ENCODE measurements around the gene STK10. TPM values are rescaled to one million over a fixed set of nuclear protein-coding genes. Genes with fewer than 3 reads are reported as not detected.

STK10 gene
- total RNA-seq, 4 donors from 2014 or later, result 3.3 to 24.6 (median 13.4) TPM

GRCh38 chr5:172109749-172110148, 78.3 kb downstream of the STK10 start:
- no peaks in the 10 kb centered on the region for H3K9me3 ChIP-seq
- intact Hi-C loops (cut with DNase I; ENCODE audit: low total_unique reads), result loop anchor here (5.0 kb wide), 1 partner anchor 78 kb away; the partner anchor contains the start of gene STK10
- no peak for DNase-seq
- H3K36me3 ChIP-seq, result no peaks in the 10 kb centered on the region
- no peak overlapping the region for H3K27ac ChIP-seq
- H3K4me1 ChIP-seq, result no peaks in the 10 kb centered on the region
- H3K4me3 ChIP-seq, result no peak overlapping the region
- no peak for TF ChIP-seq CTCF (IDR thresholded peaks at IDR 0.05)
- no peak for TF ChIP-seq POLR2A (IDR thresholded peaks at IDR 0.05)
- no peaks in the 10 kb centered on the region for H3K27me3 ChIP-seq

GRCh38 chr5:172107571-172107970, 80.5 kb downstream of the STK10 start:
- no peak for DNase-seq
- intact Hi-C loops (cut with DNase I; ENCODE audit: low total_unique reads), result loop anchor here (5.0 kb wide), 1 partner anchor 80 kb away; the partner anchor contains the start of gene STK10
- H3K27ac ChIP-seq, result no peak overlapping the region
- TF ChIP-seq CTCF (IDR thresholded peaks at IDR 0.05) (no peak), POLR2A (IDR thresholded peaks at IDR 0.05) (no peak)
- no peaks in the 10 kb centered on the region for H3K4me1 ChIP-seq
- H3K36me3 ChIP-seq, result no peaks in the 10 kb centered on the region
- no peaks in the 10 kb centered on the region for H3K27me3 ChIP-seq
- H3K9me3 ChIP-seq, result no peaks in the 10 kb centered on the region
- H3K4me3 ChIP-seq, result peak overlapping the region in 1 of 2 donors; percentile 35

GRCh38 chr5:172106511-172107356, 81.3 kb downstream of the STK10 start:
- peak; percentile 56 to 70 for DNase-seq
- Histone ChIP-seq H3K4me3 (peak overlapping the region in 1 of 2 donors; percentile 35), H3K27ac (no peak overlapping the region), H3K9me3 (no peaks in the 10 kb centered on the region), H3K36me3 (no peaks in the 10 kb centered on the region), H3K27me3 (no peaks in the 10 kb centered on the region), H3K4me1 (no peaks in the 10 kb centered on the region)
- intact Hi-C loops (cut with DNase I; ENCODE audit: low total_unique reads), result loop anchor here (5.0 kb wide), 1 partner anchor 81 kb away; the partner anchor contains the start of gene STK10
- TF ChIP-seq CTCF (IDR thresholded peaks at IDR 0.05) (peak; percentile 82 to 100 (median 91)), POLR2A (IDR thresholded peaks at IDR 0.05) (no peak)

GRCh38 chr5:172105811-172106210, 82.2 kb downstream of the STK10 start:
- intact Hi-C loops (cut with DNase I; ENCODE audit: low total_unique reads), result loop anchor here (5.0 kb wide), 1 partner anchor 81 kb away; the partner anchor contains the start of gene STK10
- Histone ChIP-seq H3K27me3 (no peaks in the 10 kb centered on the region), H3K36me3 (no peaks in the 10 kb centered on the region), H3K4me1 (no peaks in the 10 kb centered on the region), H3K4me3 (no peak overlapping the region), H3K9me3 (no peaks in the 10 kb centered on the region), H3K27ac (no peak overlapping the region)
- TF ChIP-seq POLR2A (IDR thresholded peaks at IDR 0.05) (no peak), CTCF (IDR thresholded peaks at IDR 0.05) (no peak)
- no peak for DNase-seq
